ENCODE results near the gene CDC34. TPM values are rescaled to one million over a fixed set of nuclear protein-coding genes. Genes with fewer than 3 reads are reported as not detected.

The CDC34 gene
- total RNA-seq, 2 experiments from 2014 or later, result 58.3 to 58.9 TPM

DNA sequence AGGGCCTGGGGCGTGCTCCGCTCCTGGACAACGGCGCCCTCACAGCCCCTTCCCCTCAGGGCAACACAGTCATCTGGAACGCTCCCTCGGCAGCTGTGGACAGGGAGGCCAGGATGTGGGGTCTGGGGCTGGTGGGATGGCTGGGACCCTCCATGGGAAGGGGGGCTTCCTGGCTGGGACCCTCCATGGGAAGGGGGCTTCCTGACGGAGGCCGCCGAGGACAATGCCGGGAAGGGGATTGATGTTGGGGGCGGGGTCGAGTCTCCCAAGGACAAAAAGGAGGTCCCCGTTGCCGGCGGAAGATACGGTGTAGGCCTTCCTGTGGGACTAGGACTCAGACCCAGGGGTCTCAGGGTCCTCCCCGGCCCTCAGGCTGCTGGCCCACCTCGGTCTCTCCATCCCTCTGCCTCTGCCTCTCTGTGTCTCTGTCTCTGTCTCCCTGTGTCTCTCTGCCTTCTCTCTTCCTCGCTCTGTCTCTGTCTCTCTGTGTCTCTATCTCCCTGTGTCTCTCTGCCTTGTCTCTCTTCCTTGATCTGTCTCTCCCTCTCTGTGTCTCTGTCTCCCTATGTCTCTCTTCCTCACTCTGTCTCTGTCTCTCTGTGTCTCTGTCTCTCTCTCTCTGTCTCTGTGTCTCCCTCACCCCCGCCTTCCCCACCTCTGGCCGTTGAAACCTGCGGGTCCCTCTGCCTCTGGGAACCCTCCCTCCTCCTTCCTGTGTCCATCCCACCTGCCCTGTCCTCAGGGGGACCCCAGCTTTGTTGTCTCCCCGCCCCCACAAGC, 38.0 kb upstream of the CDC34 start:
- no peak overlapping the region for H3K4me3 Mint-ChIP-seq
- DNase-seq (no peak), ATAC-seq (no peak)
- H3K9me3 Mint-ChIP-seq (ENCODE audit: low read depth), result peaks cover 3% of the 10 kb centered on the region
- CTCF ChIA-PET, result interaction anchor here (3.1 kb wide), 1 partner anchor 12 kb away, joined by 23 read pairs; no protein-coding TSS in a partner anchor
- peaks cover 12% of the 10 kb centered on the region for H3K27me3 Mint-ChIP-seq
- H3K4me1 Mint-ChIP-seq, result peaks cover 8% of the 10 kb centered on the region
- peaks cover 3% of the 10 kb centered on the region for H3K36me3 Mint-ChIP-seq
- H3K27ac Mint-ChIP-seq, result no peak overlapping the region

- H3K27ac Mint-ChIP-seq, result no peak overlapping the region
- ATAC-seq, result no peak
- peaks cover 3% of the 10 kb centered on the region for H3K36me3 Mint-ChIP-seq
- peaks cover 7% of the 10 kb centered on the region for H3K4me1 Mint-ChIP-seq
- H3K9me3 Mint-ChIP-seq (ENCODE audit: low read depth), result peaks cover 3% of the 10 kb centered on the region
- peak; percentile 39 for DNase-seq
- H3K27me3 Mint-ChIP-seq, result peaks cover 17% of the 10 kb centered on the region
- no peak overlapping the region for H3K4me3 Mint-ChIP-seq
- CTCF ChIA-PET, result interaction anchor here (3.1 kb wide), 1 partner anchor 11 kb away, joined by 23 read pairs; no protein-coding TSS in a partner anchor
Measured at GRCh38 chr19:494171-495080, 37.1 kb upstream of the CDC34 start.

DNA sequence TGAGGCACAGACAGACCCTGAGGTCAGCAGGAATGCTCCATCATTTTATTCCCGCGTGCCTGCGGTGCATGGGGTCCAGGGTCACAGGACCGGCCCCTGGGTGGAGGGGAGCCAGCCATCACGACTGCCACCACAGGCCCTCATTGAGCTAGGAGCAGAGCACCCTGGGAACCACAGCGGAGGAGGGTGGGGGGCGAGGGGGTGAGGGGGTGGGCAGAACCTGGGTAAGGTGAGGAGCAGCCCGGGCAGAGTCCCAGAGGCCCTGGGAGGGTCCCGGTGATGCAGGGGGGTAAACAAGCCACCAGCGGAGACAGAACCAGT, 36.5 kb upstream of the CDC34 start:
- ATAC-seq (no peak), DNase-seq (no peak)
- Mint-ChIP-seq H3K36me3 (peaks cover 3% of the 10 kb centered on the region), H3K9me3 (ENCODE audit: low read depth) (peaks cover 3% of the 10 kb centered on the region), H3K27me3 (peaks cover 18% of the 10 kb centered on the region), H3K27ac (no peak overlapping the region), H3K4me3 (no peak overlapping the region), H3K4me1 (peaks cover 5% of the 10 kb centered on the region)
- CTCF ChIA-PET, result interaction anchor here (1.1 to 3.1 kb wide), 5 partner anchors 9 to 37 kb away, joined by 3 to 23 read pairs (median 5); partner anchors contain the start of gene CDC34

DNA sequence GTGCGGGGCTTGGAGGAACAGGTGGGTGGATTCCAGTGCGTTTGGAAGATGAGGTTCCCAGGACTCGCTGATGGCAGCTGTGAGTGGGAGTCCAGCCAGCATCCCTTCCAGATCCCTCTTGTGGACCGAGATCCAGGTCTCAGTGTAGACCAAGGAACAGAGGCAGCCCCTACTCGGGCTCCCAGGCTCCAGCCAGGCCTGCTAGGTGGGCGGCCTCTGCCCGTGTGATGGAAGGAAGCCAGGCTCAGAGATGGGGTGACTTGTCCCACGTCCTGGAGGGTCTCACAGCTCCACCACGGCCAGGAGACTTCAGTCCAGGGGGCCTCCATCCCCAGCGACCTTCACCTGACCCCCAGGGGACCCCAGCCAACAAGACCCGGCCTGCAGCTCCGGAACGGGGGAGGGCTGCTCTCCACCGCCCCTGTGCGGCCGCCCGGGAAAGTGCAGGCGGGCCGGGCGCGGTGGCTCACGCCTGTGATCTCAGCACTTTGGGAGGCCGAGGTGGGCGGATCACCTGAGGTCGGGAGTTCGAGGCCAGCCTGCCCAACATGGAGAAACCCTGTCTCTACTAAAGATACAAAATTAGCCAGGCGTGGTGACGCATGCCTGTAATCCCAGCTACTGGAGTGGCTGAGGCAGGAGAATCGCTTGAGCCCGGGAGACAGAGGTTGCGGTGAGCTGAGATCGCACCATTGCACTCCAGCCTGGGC, 36.0 kb upstream of the CDC34 start:
- CTCF ChIA-PET, result interaction anchor here (1.1 to 3.1 kb wide), 6 partner anchors 8 to 36 kb away, joined by 3 to 23 read pairs (median 6); partner anchors contain the start of gene CDC34
- peak; percentile 66 for DNase-seq
- H3K36me3 Mint-ChIP-seq, result peaks cover 3% of the 10 kb centered on the region
- H3K9me3 Mint-ChIP-seq (ENCODE audit: low read depth), result peaks cover 3% of the 10 kb centered on the region
- H3K4me3 Mint-ChIP-seq, result no peak overlapping the region
- H3K27ac Mint-ChIP-seq, result no peak overlapping the region
- peaks cover 18% of the 10 kb centered on the region for H3K27me3 Mint-ChIP-seq
- H3K4me1 Mint-ChIP-seq, result peaks cover 2% of the 10 kb centered on the region
- ATAC-seq, result peak; percentile 40

GRCh38 chr19:496112-496665, 35.4 kb upstream of the CDC34 start, which contains the start of gene MADCAM1:
Gene MADCAM1, plus strand, starts transcription at chr19:496486. Its CDS starts 14 bp downstream, at chr19:496500.
- Mint-ChIP-seq H3K27me3 (peaks cover 18% of the 10 kb centered on the region), H3K4me3 (no peak within 1 kb of the TSS), H3K4me1 (peaks cover 2% of the 10 kb centered on the region), H3K36me3 (peaks cover 3% of the 10 kb centered on the region), H3K9me3 (ENCODE audit: low read depth) (peaks cover 3% of the 10 kb centered on the region), H3K27ac (no peak within 1 kb of the TSS)
- CTCF ChIA-PET, result interaction anchor here (1.1 to 3.1 kb wide), 6 partner anchors 8 to 35 kb away, joined by 3 to 23 read pairs (median 6); partner anchors contain the start of gene CDC34
- no peak for ATAC-seq
- no peak for DNase-seq

DNA sequence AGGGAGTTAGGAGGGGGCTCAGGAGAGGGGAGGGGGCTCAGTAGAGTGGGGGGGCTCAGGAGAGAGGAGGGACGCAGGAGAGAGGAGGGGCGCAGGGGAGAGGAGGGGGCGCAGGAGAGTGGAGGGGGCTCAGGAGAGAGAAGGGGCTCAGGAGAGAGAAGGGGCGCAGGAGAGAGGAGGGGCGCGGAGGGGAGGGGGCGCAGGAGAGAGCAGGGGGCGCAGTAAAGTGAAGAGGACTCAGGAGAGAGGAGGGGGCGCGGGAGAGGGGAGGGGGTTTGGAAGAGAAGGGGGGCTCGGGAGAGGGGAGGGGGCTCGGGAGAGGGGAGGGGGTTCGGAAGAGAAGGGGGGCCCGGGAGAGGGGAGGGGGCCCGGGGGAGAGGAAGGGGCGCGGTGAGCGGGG, 34.6 kb upstream of the CDC34 start:
- peaks cover 18% of the 10 kb centered on the region for H3K27me3 Mint-ChIP-seq
- peaks cover 3% of the 10 kb centered on the region for H3K9me3 Mint-ChIP-seq (ENCODE audit: low read depth)
- H3K4me1 Mint-ChIP-seq, result peaks cover 2% of the 10 kb centered on the region
- no peak overlapping the region for H3K27ac Mint-ChIP-seq
- ATAC-seq, result no peak
- peaks cover 3% of the 10 kb centered on the region for H3K36me3 Mint-ChIP-seq
- H3K4me3 Mint-ChIP-seq, result no peak overlapping the region
- DNase-seq, result no peak
- CTCF ChIA-PET, result no interaction called here

GRCh38 chr19:497491-497868, 34.1 kb upstream of the CDC34 start:
- Mint-ChIP-seq H3K4me3 (no peak overlapping the region), H3K4me1 (peaks cover 3% of the 10 kb centered on the region), H3K9me3 (ENCODE audit: low read depth) (peaks cover 3% of the 10 kb centered on the region), H3K27me3 (peaks cover 18% of the 10 kb centered on the region), H3K36me3 (peaks cover 3% of the 10 kb centered on the region), H3K27ac (no peak overlapping the region)
- CTCF ChIA-PET, result interaction anchor here (1.4 to 1.8 kb wide), 2 partner anchors 9 to 13 kb away, joined by 4 to 9 read pairs; no protein-coding TSS in a partner anchor
- ATAC-seq (no peak), DNase-seq (no peak)

- CTCF ChIA-PET, result interaction anchor here (1.4 to 1.8 kb wide), 2 partner anchors 9 to 13 kb away, joined by 4 to 9 read pairs; no protein-coding TSS in a partner anchor
- Mint-ChIP-seq H3K36me3 (peaks cover 3% of the 10 kb centered on the region), H3K27ac (no peak overlapping the region), H3K4me1 (peaks cover 7% of the 10 kb centered on the region), H3K4me3 (no peak overlapping the region), H3K9me3 (ENCODE audit: low read depth) (peaks cover 3% of the 10 kb centered on the region), H3K27me3 (peaks cover 18% of the 10 kb centered on the region)
- DNase-seq, result no peak
- ATAC-seq, result peak; percentile 46
Measured at GRCh38 chr19:497869-498510, 33.6 kb upstream of the CDC34 start.

- ATAC-seq, result peak; percentile 15
- Mint-ChIP-seq H3K9me3 (ENCODE audit: low read depth) (peaks cover 3% of the 10 kb centered on the region), H3K27ac (no peak overlapping the region), H3K36me3 (peaks cover 3% of the 10 kb centered on the region), H3K4me1 (peaks cover 7% of the 10 kb centered on the region), H3K4me3 (no peak overlapping the region), H3K27me3 (peaks cover 18% of the 10 kb centered on the region)
- DNase-seq, result no peak
- CTCF ChIA-PET, result interaction anchor here (1.4 to 1.8 kb wide), 2 partner anchors 8 to 12 kb away, joined by 4 to 9 read pairs; no protein-coding TSS in a partner anchor
Measured at GRCh38 chr19:498511-498891, 33.1 kb upstream of the CDC34 start.

DNA sequence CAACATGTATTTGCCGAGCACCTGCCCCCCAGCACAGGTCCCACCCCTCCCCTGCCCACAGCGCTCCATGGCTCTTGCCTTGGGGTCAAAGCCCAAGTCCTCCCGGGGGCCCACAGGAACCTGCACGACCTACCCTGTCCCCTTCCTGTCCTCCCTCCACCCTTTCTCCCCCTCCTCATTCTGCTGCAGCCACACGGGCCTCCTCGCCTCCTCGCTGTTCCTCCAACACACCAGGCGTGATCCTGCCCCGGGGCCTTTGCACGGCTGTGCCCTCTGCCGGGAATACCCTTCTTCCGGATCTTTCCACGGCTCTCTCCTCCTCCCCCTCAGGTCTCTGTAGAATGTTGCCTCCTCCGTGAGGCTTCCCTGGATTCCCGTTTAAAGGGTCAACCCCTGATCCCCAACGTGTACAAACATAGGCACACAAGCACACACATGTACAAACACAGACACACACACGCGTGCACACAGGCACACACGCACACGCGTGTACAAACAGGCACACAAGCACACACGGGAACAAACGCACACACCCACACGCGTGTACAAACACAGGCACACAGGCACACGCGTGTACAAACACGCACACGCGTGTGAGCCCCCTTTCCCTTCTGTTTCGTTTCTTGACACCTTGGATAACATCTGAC, 32.5 kb upstream of the CDC34 start:
- CTCF ChIA-PET, result interaction anchor here (1.8 kb wide), 1 partner anchor 12 kb away, joined by 9 read pairs; no protein-coding TSS in a partner anchor
- H3K4me1 Mint-ChIP-seq, result peaks cover 5% of the 10 kb centered on the region
- no peaks in the 10 kb centered on the region for H3K9me3 Mint-ChIP-seq (ENCODE audit: low read depth)
- H3K27ac Mint-ChIP-seq, result no peak overlapping the region
- ATAC-seq, result no peak
- no peaks in the 10 kb centered on the region for H3K36me3 Mint-ChIP-seq
- H3K27me3 Mint-ChIP-seq, result peaks cover 18% of the 10 kb centered on the region
- DNase-seq, result no peak
- H3K4me3 Mint-ChIP-seq, result no peak overlapping the region

DNA sequence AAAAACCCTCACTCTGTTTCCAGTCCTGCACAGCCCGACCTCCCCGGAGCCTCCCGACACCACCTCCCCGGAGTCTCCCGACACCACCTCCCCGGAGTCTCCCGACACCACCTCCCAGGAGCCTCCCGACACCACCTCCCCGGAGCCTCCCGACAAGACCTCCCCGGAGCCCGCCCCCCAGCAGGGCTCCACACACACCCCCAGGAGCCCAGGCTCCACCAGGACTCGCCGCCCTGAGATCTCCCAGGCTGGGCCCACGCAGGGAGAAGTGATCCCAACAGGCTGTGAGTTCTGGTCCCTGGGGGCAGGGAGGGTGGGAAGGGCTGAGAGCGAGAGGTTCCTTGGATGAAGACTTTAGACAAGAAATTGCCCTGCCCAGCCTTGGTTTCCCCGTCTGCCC, 29.9 kb upstream of the CDC34 start:
- ATAC-seq, result no peak
- Mint-ChIP-seq H3K36me3 (no peaks in the 10 kb centered on the region), H3K27me3 (peaks cover 12% of the 10 kb centered on the region), H3K27ac (no peak overlapping the region), H3K9me3 (ENCODE audit: low read depth) (no peaks in the 10 kb centered on the region), H3K4me3 (no peak overlapping the region), H3K4me1 (peaks cover 13% of the 10 kb centered on the region)
- no peak for DNase-seq
- CTCF ChIA-PET, result no interaction called here

- no peak for ATAC-seq
- Mint-ChIP-seq H3K9me3 (ENCODE audit: low read depth) (no peaks in the 10 kb centered on the region), H3K27me3 (no peaks in the 10 kb centered on the region)
Measured at GRCh38 chr19:504616-505015, 26.9 kb upstream of the CDC34 start.

More at GRCh38 chr19:504616-505015, 26.9 kb upstream of the CDC34 start:
- H3K4me1 Mint-ChIP-seq, result peaks cover 31% of the 10 kb centered on the region
- DNase-seq, result no peak
- CTCF ChIA-PET, result interaction anchor here (2.7 kb wide), 1 partner anchor 10 kb away, joined by 23 read pairs; the partner anchor contains the start of gene MADCAM1
- H3K36me3 Mint-ChIP-seq, result peaks cover 5% of the 10 kb centered on the region
- H3K4me3 Mint-ChIP-seq, result no peak overlapping the region
- no peak overlapping the region for H3K27ac Mint-ChIP-seq
